ENCODE measurements around the gene DUSP28.

- no peak for TF ChIP-seq CTCF (IDR thresholded peaks at IDR 0.05)
- no peak for TF ChIP-seq EZH2 (IDR thresholded peaks at IDR 0.05; ENCODE audit: borderline replicate concordance, insufficient read depth, low read depth, low read length, poor library complexity, severe bottlenecking)
Measured at GRCh38 chr2:240555541-240556250, 4.5 kb upstream of the DUSP28 start.

All from B cell (primary cell).